Measurements from ENCODE around the gene ADAD2.

ADAD2 gene

DNA sequence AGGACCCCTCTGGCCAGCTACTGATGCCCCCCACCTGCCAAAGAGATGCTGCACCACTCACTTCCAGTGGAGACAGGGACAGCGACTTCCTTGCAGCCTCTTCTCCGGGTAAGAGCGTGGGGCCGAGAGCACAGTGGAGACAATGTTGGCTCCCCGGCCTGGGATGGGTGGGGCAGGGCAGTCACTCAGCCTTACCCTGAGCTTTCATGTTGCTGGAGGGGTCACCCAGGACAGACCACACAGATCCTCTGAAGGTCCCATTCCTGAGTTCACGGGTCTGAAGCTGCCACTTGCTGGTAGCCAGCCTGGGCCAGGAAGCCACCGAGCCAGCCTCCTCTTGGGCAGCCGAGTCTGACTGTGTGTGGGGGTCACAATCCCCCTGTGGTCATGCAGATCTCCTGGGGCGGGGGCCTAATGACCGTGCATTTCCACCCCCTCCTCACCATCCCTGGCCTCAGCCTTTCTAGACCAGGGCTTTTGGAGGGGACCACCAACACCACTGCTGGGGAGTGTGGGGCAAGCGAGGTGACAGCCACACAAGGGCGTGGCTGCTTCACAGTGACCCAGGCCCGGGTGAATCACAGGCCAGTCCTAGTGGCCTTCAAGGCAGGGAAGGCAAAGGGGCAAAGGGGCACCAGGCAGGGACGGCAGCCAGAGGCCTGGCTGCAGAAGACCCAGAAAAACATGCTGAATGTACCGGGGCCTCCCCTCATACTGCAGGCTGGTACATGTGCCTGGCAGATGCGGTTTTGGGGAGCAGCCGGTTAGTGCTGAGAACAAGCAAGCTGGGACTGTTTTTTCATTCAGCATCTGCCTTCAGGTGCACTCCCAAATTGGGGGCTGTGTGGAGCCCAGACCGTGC, 14.5 kb upstream of the ADAD2 start:
- DNase-seq (ENCODE audit: low read depth) = no peak

DNA sequence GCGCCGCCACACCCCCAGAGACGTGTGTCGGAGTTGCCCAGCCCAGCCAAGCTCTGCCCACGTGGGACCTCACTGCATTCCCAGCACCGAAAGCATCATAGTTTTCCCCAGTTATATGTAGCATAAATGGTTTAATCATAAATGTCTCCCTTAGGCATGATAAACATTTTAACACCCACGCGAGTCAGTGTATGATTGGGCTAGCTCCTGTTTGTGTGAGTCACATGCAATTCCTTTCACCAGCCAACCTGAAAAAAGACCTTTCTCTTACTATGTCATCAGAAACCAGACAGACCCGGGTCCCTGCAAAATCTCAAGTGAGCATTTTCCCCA, 13.2 kb upstream of the ADAD2 start:
- no peak for DNase-seq (ENCODE audit: low read depth)

DNA sequence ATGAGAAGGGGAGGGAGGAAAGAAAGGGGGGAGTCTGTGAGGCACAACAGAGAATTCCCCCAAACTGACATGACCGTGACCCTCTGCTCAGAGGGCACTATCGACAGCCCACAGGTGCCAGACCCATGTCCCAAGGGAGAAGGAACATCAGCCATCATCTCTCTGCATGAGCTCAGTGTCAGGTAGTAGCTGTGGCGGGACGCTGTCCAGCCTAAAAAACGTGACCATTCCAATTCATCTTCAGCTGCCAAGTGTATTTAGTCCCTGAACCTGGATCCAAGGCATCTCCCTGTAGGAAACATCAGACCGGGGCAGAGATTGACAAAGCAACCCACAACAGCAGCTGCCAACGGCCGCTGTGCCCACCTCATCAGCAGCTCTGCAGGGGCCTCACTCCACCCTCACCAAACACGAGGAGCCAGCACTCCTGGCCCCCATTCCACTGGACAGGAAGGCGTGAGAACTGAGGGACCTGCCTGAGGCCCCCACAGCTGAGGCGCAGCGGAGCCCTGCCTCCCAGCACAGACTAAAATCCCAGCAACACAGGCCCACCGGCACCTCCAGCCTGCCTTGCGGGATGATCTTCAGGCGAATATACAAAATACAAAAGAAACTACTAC, 12.7 kb upstream of the ADAD2 start:
- no peak for DNase-seq (ENCODE audit: low read depth)

DNA sequence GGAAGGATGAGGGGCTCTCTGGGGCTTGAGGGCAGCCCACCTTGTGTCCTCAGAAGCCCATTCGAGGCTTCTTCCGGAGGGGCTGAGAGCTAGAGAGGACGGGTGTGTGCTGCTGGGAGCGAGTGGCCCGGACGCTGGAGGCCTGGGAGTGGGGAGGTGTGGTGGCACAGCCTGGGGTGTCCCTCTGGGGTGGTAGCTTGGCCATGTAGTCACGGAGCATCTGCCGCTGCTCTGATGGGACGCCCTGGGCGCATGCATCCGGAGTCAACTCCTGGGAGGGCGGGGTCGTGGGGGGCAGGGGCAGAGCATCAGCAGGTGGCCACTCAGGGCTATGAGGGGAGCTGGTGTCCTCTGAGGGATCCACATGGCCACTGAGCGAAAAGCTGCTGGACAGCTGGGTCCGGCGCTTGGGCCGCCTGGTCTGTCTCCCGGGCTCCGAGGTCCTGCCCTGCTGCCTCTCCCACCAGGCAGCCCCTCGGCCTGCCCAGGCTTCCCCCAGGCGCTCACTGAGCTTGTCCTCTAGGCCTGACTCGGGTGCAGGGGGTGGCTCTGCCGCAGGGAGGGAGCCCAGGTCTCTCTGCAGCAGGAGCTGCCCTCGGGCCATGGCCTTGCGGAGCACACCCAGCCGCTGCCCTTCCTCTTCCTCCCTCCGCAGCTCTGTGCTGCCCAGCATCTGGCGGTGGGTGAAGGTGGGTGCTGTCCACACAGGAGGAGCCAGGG, 11.9 kb upstream of the ADAD2 start:
- DNase-seq (ENCODE audit: low read depth) = no peak

DNA sequence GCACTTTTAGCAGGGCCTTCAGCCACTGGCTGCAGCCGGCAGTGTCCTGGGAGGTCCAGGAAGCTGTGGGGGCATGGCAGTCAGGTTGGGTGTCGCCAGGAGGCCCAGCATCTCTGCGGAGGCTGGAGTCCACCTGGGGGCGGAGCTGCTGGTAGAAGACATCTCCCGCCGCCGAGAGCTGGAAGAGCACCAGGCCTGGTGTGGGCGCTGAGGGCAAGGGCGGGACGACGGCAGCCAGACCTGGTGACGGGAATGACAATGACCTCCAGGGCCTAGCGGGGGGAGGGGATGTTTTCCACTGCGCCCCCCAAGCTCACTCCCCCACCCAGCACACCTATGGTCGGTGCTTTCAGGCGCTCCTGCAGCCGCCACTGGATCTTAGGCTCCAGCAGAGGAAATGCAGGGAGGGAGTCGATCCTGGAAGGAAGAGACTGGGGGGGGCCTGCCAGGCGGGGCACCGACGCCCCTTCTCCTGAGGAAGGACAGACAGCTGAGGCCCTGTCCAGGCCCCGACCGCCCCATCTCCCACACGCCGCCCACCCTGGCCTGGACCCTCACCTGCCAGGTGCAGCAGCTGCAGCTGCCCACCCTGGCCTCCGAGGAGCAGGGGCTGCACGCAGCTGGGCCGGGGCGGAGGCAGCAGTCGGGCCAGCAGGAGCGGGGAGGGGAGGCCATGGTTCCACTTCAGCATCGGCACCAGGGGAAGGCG, 11.2 kb upstream of the ADAD2 start:
- no peak for DNase-seq (ENCODE audit: low read depth)

DNA sequence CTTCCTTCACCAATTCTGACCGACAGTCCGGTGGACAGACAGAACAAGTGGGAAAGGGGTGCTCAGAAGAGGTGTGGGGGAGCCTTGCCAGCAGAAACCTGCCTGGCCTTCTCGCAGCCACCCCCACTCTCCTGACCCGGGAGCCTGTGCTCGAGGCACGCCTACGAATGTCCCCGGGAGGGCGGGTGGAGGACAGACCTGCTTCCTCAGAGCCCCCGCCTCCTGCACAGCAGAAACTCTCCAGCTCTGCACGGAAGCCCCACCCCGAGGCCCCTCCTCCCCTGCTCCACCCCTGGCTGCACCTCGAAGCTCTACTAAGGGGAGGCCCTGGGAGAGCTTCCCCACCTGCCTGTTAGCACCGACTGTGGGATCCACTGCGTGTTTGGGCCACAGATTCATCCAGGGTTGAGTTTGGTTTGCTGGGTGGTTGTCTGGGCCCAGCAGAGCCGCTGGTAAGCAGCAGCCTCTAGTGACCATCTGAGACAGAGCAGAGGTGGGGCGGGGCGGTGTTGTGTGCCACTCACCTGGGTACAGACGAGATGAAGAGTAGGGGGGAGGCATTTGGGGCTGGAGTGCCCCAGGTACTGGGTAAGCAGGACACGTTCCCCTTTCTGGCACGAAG, 10.3 kb upstream of the ADAD2 start:
- no peak for DNase-seq (ENCODE audit: low read depth)

DNA sequence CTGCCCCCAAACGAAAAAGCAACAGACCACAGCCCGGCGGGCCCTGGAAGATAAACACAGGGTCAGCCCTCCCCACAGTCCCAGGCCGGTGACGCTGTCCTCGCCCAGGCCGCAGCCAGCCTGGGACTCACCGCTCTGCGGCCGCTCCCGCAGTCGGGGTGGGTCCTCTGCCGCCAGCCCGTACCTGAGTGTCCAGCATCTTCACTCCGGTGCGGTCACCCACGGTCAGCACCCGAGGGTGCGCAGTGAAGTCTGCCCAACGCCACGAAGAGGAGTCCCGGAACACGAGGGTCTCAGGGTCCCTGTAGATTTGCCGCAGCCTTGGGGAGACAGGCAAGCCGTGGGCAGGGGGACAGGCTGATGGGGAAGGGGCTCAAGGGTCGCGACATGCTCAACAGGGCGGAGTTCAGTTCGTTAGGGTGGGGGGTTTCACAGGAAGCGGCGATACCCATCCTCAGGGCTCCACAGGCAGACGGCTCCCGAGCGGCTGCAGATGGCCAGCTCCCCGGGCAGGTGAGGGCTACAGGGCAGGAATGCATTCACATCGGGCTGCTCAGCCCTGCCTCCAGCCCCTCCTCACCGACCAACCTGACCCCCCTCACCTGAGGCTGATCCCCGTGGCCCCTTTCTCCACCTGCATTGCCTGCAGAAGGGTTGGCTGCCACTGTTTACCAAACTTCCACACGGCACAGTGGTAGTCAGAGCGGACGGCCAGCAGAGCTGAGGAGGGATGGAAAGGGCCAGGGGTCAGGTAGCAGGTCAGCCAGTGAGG, 9.6 kb upstream of the ADAD2 start:
- DNase-seq (ENCODE audit: low read depth) = no peak

DNA sequence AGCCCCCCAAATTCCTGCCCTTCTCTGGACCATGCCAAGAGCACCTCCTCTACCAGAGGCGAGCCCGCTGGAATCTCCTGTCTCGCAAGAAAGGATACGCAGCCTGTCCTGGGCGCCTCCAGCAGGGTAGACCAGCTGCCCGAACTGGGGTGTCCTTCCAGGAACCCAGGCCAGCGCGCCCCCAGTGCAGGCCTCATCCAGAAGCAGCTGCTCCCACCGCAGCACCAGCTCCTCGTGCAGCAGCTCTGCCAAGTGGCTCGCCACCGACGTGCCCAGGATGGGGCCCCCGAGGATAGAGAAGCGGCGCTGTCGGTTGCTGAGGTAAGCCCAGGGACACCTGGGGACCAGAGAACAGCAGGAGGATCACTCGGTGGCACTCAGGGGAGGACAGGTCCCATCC, 8.9 kb upstream of the ADAD2 start:
- DNase-seq (ENCODE audit: low read depth) = no peak

DNA sequence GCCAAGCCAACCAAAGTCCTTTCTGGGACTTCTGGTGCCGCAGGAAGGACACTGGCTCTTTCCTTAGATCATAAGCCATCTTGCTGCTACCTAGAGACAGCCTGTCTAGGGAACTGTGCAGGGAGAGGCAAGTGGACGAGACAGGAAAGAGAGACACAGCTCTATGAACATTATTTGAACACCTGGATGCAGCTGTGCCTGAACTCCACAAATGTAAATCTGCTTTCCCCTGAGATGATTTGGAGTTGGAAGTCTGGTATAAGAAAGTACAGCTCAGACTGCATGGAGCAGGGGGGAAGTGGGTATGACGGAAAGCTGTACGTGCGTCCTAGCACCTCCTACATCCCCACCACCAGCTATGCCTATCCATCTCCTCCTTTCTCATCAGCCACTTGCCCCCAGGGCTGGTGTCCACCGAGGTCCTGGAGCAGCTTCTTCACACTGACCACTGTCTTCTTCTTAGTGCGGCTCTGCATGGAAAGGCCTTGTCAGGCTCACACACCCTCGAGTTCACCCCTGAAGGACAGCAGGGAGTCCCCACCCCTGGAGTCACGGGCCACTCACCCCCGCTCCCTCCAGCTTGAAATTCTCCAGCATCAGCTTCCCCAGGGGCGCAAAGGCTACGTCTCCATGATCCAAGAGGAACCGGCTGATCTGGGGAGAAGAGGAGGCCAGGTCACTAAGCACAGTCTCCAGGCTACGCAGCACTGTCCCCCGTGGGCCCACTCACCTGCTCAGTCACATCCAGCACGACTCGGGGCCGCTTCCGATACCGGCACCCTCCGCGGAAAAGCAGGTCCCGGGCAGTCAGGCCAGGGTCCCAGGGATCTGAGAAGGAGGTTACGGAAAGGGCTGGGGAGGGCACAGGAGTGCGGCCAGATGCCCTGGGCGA, 8.0 kb upstream of the ADAD2 start:
- no peak for DNase-seq (ENCODE audit: low read depth)

DNA sequence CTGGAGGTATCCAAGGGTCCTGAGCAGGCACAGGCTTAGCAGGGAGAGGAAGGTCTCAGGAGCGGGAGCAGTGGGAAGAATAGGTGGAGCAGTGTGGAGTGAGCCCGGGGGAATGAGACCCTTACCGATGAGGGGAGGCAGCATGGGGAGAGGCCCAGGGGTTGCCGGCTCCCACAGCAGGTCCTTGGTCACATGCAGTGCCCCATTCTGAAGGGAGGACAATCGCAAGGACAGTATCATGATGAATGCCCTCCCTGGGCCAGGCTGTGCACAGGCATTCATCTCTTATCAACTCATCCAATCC, 7.4 kb upstream of the ADAD2 start:
- no peak for DNase-seq (ENCODE audit: low read depth)

DNA sequence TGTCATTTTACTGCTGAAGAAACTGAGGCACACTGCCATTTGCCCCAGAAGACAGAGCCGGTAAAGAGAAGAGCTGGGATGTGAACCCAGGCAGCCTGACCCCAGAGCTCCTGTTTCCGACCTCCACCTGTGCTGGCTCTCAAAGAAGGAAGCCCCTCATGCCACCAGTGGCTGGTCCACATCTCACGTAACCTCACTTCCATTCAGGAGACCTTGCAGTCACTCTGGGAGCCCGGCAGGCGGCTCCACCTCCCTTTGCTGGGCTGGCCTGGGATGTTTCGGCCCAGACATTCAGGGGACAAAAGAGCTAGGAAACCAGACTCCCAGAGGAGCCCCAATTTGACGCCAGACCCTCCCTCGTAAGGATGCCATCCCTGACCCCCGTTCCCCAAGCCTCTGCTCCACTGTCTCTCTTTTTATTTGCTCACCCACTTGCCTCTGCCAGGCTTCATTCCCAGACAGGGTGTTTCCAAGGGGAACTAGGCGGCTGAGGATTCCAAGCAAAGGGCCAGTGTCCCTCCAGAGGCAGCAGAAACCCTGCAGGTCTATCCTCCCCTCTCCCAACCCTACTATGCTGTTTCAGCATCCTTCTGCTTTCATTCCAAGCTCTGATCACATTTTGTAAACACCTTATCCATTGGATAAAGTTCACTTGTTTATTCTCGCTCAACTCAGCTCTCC, 6.9 kb upstream of the ADAD2 start:
- no peak for DNase-seq (ENCODE audit: low read depth)

DNA sequence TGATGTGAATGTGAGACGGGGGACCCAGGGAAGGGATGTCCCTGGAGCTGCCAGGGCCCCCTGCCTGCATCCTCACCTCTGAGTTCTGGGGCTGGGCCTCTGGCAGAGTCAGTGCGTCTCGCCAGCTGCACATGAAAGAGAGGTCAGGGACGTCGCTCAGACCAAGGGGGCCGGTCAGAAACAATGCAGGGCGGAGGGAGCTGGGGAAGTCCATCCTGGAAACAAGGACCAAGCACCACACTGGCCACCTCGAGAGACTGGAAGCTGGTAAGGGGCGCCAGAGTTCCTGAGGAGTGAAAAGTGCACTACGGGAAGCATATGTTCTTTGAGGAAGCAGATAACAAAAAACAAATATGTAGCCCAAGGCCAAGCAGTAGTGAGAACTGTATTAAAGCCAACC, 6.2 kb upstream of the ADAD2 start:
- no peak for DNase-seq (ENCODE audit: low read depth)

DNA sequence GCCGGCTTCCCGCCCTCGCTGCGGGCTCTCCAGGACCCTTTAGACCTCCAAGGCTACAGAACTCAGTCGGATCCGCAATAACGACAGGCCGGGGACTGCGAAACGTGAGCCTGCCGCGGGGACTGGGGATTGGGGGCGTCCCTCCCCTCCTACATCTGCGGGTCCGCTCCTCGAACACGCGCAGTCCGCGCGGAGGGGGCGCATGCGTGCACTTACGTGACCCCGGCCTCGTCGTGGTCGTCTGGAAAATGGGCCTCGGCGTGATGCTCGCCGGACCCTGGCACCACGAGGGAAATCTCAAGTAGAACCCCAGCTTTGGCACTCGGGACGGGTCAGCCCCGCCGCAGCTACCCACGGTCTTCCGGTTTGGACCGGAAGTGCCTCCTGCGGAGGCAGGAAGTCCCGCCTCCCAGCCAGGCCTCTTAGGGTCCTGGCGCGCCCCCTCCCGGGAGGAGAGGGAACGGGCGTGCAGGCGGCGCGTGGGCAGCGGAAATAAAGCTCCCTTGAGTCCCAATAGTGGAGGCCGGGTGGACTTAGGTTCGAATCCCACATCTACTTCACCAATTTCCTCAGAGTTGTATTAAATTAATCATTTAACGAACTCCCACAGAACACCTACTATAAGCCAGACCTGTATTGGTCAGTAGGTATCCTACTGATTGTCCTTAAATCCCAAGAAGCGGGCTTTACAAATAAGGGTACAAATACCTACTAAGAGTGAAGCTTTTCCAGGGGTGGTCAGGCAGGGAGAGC, 4.1 kb upstream of the ADAD2 start, which contains the start of gene TAF1C:
TAF1C (minus strand) TSS at position 373 of the 753 bp plus-strand sequence. CDS start 2,069 bp downstream, outside the sequence.
- peak; percentile 80 for DNase-seq (ENCODE audit: low read depth)

DNA sequence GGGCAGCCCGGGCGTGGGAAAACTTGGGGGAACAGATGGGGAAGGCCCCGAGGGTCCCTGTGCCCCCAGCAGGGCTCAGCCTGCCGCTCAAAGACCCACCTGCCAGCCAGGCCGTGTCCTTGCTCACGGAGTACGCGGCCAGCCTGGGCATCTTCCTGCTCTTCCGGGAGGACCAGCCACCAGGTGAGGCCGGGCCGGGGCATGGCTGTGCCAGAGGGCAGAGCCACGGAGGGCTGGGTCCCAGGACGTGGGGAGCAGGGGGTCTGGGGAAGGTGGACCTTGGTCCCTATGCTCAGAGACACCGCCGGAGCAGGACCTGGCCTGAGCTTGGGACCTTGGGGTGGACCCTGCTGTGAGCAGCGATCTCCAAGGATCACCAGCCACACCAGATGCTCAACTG, 509 bp downstream of the ADAD2 start:
- no peak for DNase-seq (ENCODE audit: low read depth)

DNA sequence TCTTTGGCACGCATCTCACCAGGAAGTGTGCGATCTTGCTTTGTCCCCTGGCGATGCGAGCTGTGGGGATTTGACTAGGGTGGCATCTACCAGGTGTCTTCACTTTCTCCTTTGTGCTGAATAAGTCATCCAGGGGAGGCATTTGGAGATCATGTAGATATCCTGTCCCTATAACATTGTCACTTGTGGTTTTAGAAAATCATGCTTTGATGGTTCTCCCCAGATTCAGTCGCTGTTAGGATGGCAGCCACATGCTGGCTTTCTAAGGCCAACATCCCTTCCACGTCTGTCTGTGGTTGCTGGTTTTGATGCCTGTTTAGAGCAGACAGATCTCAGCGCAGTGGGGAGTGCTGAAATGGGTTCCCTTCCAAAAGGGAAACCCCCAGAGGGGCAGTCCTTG, 2.5 kb downstream of the ADAD2 start:
- no peak for DNase-seq (ENCODE audit: low read depth)

DNA sequence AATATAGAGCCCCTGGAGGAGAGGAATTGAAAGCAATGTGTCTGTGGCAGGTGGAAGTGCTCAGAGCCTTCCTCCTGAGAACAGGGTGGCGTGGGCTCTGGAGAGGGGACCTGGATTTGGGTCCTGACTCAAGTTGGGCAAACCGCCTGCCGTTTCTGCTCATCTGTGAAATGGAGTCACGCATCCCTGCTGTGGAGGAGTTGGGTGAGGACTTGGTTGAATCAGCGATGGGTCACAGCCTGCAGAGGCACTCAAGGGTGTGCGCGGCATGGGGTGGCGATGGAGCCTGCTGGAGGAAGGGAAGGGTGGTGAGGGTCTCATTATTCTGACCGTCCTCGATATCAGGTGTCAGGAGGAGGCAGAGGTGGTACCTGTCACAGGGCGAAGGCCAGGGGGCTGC, 3.1 kb downstream of the ADAD2 start:
- DNase-seq (ENCODE audit: low read depth) = no peak

DNA sequence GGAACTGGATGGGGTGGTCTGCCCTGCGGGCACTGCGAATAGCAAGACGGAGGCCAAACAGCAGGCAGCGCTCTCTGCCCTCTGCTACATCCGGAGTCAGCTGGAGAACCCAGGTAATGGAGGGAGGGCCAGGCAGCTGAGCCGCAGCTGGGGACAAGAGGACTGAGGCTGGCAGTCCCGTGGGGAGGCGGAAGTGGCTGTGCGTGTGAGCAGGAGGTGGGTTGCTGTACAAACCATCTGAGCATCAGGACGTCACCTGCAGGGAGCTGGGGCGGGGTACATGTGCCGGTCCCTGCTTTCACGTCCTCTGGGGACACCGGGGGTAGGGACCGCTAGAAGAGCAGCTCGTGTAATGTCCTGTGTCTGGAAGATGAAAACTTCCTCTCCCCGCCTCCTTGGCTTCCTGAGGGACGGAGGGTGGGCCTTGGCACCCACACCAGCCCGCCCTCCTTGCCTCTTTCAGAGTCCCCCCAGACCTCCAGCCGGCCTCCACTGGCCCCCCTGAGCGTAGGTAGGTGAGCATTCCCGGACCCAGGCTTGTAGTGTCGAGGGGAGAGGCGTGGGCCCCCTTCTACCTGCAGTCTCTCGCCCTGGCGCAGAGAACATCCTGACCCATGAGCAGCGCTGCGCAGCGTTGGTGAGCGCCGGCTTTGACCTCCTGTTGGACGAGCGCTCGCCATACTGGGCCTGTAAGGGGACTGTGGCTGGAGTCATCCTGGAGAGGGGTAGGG, 3.7 kb downstream of the ADAD2 start:
- no peak for DNase-seq (ENCODE audit: low read depth)
